Vagina (tissue), 2 donors: Measurements from ENCODE around the gene SUPT3H.

Experiments used
- CTCF ChIP-seq, 3 experiments: fragments of 450-650 bp in 2 of 3; fragments of 200-600 bp in 1 of 3; sonication (generic) in 1 of 3; IDR thresholded peaks; one replicate each; pipeline ENCODE4 v1.5.1; 2017 to 2019; ENCODE audit warnings: antibody characterized with exemption in 3 of 3, mild to moderate bottlenecking in 2 of 3, moderate library complexity in 2 of 3
- POLR2AphosphoS5 ChIP-seq, 2 donors: sonication (generic); formaldehyde crosslinking; IDR thresholded peaks; one replicate each; pipeline ENCODE4 v1.9.0; 2017; ENCODE audit warnings: antibody characterized with exemption in 2 of 2, mild to moderate bottlenecking in 2 of 2, low read depth in 1 of 2; ENCODE audit not compliant: insufficient read depth in 1 of 2

GRCh38 chr6:45192556-45192955 lies 185.2 kb downstream of the SUPT3H start:
- TF ChIP-seq CTCF (IDR thresholded peaks at IDR 0.05) (no peak), POLR2AphosphoS5 (IDR thresholded peaks at IDR 0.05; ENCODE audit: insufficient read depth in 1 of 2, low read depth in 1 of 2) (no peak)
